Peyer's patch (tissue), 4 donors: Measurements from ENCODE around the gene ZBP1.

Experiments used
- POLR2A ChIP-seq, 2 donors: fragments of 450-650 bp; IDR thresholded peaks; one replicate each; pipeline ENCODE4 v1.5.1; 2017; ENCODE audit warnings: antibody characterized with exemption in 2 of 2, mild to moderate bottlenecking in 2 of 2, moderate library complexity in 2 of 2
- TF ChIP-seq, protein P1 (sequence below), 6 experiments: fragments of 450-650 bp in 4 of 6; fragments of 200-600 bp in 2 of 6; sonication (generic) in 1 of 6; IDR thresholded peaks; one replicate each; pipeline ENCODE4 v1.5.1; 2017 to 2019; ENCODE audit warnings: antibody characterized with exemption in 6 of 6, mild to moderate bottlenecking in 3 of 6, moderate library complexity in 1 of 6

DNA sequence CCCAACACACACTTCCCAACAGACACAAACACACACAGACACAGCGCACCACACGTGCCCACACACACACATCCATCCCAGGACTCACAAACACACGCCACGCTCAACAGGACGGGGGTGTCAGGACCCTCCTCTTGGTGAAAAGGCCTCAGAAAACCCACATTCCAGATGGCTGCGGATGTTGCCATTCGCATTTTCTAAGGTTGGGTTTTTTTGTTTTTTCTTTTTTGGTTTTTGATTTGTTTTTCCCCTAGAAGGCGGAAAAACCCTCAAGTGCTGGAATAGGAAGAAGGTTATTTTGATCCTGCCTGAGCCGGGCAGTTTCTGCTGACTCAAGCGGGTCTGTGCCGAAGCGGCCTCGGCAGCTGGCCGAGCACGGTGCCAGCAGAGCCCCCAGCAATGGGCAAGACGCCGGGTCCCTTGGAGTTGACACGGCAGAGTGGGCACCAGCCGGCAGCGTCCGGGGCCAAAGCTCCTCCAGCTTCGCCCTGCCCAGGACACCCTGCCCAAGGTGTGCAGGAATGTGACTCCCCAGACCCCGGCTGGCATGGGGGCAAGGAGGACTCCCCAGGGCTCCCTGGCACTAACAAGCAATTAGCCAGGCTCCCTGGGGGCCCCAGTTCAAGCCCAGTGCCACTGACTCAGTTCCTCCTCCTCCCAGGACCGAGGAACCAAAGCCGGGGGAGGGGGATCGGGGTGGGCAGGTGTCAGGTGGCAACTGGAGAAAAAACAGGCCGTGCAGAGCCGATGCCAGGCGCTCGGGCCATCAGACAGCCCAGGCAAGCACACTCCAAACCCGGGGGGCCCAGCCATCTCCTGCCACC is 40.9 kb upstream of the ZBP1 start:
- TF ChIP-seq, protein P1, sequence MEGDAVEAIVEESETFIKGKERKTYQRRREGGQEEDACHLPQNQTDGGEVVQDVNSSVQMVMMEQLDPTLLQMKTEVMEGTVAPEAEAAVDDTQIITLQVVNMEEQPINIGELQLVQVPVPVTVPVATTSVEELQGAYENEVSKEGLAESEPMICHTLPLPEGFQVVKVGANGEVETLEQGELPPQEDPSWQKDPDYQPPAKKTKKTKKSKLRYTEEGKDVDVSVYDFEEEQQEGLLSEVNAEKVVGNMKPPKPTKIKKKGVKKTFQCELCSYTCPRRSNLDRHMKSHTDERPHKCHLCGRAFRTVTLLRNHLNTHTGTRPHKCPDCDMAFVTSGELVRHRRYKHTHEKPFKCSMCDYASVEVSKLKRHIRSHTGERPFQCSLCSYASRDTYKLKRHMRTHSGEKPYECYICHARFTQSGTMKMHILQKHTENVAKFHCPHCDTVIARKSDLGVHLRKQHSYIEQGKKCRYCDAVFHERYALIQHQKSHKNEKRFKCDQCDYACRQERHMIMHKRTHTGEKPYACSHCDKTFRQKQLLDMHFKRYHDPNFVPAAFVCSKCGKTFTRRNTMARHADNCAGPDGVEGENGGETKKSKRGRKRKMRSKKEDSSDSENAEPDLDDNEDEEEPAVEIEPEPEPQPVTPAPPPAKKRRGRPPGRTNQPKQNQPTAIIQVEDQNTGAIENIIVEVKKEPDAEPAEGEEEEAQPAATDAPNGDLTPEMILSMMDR (IDR thresholded peaks at IDR 0.05), result no peak
- no peak for TF ChIP-seq POLR2A (IDR thresholded peaks at IDR 0.05)
